ENCODE measurements around the gene NPFF. TPM values are rescaled to one million over a fixed set of nuclear protein-coding genes. Genes with fewer than 3 reads are reported as not detected.

The NPFF gene
- total and polyA plus RNA-seq, 10 of the 15 experiments (the other 5 are each of a cell fraction or from before 2014, with no cell fraction given) = 0.21 to 0.69 (median 0.23) TPM; not detected in 7

- intact Hi-C loops (cut with micrococcal nuclease; ENCODE audit: unreplicated experiment) (no loop called here), in situ Hi-C loops (cut with MboI) (no loop called here)
- FAIRE-seq (no peak), ATAC-seq (no peak), DNase-seq (ENCODE audit: low read depth, low spot score) (no peak)
- Histone ChIP-seq H3K4me2 (ENCODE audit: control insufficient read depth, insufficient read depth) (no peak overlapping the region), H3K27ac (ENCODE audit: control insufficient read depth, insufficient read depth) (no peak overlapping the region), H3K79me2 (ENCODE audit: control insufficient read depth, insufficient read depth, low read length) (no peaks in the 10 kb centered on the region), H4K20me1 (ENCODE audit: control insufficient read depth, insufficient read depth) (no peaks in the 10 kb centered on the region), H3K4me1 (ENCODE audit: control insufficient read depth, insufficient read depth, low read length) (no peaks in the 10 kb centered on the region), H3K9ac (ENCODE audit: control insufficient read depth, insufficient read depth, low read length) (no peak overlapping the region), H3K27me3 (replicated peaks in 1 of 2; ENCODE audit: control insufficient read depth in 2 of 2, insufficient read depth in 2 of 2, low read length in 1 of 2) (no peaks in the 10 kb centered on the region), H3K9me3 (replicated peaks; ENCODE audit: control insufficient read depth, insufficient read depth, low read length) (no peaks in the 10 kb centered on the region), H2AFZ (ENCODE audit: control insufficient read depth, low read depth, low read length) (no peak overlapping the region), H3K4me3 (no peak overlapping the region), H3K36me3 (ENCODE audit: control insufficient read depth in 2 of 2, insufficient read depth in 2 of 2, low read length in 1 of 2) (peaks cover 6 to 21% of the 10 kb centered on the region in 2 experiments)
- BruUV-seq (replicated peaks) = no TSS peak
- RAD21 ChIA-PET (ENCODE audit: unreplicated experiment) = no interaction called here
- SMC1A ChIA-PET (ENCODE audit: uncharacterized antibody, unreplicated experiment) = interaction anchor here (0.9 kb wide), 1 partner anchor 49 kb away, joined by 3 read pairs; no protein-coding TSS in a partner anchor
- 95% methylated on average over 4 of the region's 4 CpGs for WGBS (ENCODE audit: insufficient coverage, insufficient replicate concordance, low lambda C conversion rate, missing lambda C conversion rate)
- TF ChIP-seq CEBPB (IDR thresholded peaks at IDR 0.05; ENCODE audit: borderline replicate concordance in 1 of 2, low read depth in 2 of 2, low read length in 2 of 2) = no peak
- TF ChIP-seq, protein P1, sequence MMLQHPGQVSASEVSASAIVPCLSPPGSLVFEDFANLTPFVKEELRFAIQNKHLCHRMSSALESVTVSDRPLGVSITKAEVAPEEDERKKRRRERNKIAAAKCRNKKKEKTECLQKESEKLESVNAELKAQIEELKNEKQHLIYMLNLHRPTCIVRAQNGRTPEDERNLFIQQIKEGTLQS (IDR thresholded peaks at IDR 0.05; ENCODE audit: borderline replicate concordance, extremely low read depth, low read depth, low read length) = no peak
- no peak for TF ChIP-seq BCL11A (IDR thresholded peaks at IDR 0.05; ENCODE audit: low read depth, low read length)
- TF ChIP-seq BACH1 (IDR thresholded peaks at IDR 0.05; ENCODE audit: borderline replicate concordance) = no peak
- no peak for TF ChIP-seq STAT3 (IDR thresholded peaks at IDR 0.05; ENCODE audit: low read depth, low read length)
- TF ChIP-seq, protein P2, sequence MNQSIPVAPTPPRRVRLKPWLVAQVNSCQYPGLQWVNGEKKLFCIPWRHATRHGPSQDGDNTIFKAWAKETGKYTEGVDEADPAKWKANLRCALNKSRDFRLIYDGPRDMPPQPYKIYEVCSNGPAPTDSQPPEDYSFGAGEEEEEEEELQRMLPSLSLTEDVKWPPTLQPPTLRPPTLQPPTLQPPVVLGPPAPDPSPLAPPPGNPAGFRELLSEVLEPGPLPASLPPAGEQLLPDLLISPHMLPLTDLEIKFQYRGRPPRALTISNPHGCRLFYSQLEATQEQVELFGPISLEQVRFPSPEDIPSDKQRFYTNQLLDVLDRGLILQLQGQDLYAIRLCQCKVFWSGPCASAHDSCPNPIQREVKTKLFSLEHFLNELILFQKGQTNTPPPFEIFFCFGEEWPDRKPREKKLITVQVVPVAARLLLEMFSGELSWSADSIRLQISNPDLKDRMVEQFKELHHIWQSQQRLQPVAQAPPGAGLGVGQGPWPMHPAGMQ (IDR thresholded peaks at IDR 0.05; ENCODE audit: borderline replicate concordance) = no peak
- TF ChIP-seq TCF12 (IDR thresholded peaks at IDR 0.05; ENCODE audit: low read depth, low read length) = no peak
- TF ChIP-seq CREB1 (IDR thresholded peaks at IDR 0.05; ENCODE audit: low read depth) = no peak
- TF ChIP-seq ZNF274 (IDR thresholded peaks at IDR 0.05; ENCODE audit: insufficient read depth, insufficient read length) = no peak
- TF ChIP-seq YBX1 (IDR thresholded peaks at IDR 0.05) = no peak
- TF ChIP-seq IRF3 (IDR thresholded peaks at IDR 0.05) = no peak
- no peak for TF ChIP-seq SREBF1 (IDR thresholded peaks at IDR 0.05; ENCODE audit: low read length)
- no peak for TF ChIP-seq RFX5 (IDR thresholded peaks at IDR 0.05; ENCODE audit: low read depth, low read length)
- TF ChIP-seq SIN3A (IDR thresholded peaks at IDR 0.05; ENCODE audit: low read depth, low read length) = no peak
- POLR2A ChIA-PET = no interaction called here
- CTCF ChIA-PET = interaction anchor here (0.7 to 0.9 kb wide), 2 partner anchors 12 to 24 kb away, joined by 3 to 4 read pairs; partner anchors contain the start of gene NPFF
Measured at GRCh38 chr12:53530920-53531319, 23.6 kb upstream of the NPFF start.

All from GM12878 (cell line).